Measurements from ENCODE around the gene CUX1.

DNA sequence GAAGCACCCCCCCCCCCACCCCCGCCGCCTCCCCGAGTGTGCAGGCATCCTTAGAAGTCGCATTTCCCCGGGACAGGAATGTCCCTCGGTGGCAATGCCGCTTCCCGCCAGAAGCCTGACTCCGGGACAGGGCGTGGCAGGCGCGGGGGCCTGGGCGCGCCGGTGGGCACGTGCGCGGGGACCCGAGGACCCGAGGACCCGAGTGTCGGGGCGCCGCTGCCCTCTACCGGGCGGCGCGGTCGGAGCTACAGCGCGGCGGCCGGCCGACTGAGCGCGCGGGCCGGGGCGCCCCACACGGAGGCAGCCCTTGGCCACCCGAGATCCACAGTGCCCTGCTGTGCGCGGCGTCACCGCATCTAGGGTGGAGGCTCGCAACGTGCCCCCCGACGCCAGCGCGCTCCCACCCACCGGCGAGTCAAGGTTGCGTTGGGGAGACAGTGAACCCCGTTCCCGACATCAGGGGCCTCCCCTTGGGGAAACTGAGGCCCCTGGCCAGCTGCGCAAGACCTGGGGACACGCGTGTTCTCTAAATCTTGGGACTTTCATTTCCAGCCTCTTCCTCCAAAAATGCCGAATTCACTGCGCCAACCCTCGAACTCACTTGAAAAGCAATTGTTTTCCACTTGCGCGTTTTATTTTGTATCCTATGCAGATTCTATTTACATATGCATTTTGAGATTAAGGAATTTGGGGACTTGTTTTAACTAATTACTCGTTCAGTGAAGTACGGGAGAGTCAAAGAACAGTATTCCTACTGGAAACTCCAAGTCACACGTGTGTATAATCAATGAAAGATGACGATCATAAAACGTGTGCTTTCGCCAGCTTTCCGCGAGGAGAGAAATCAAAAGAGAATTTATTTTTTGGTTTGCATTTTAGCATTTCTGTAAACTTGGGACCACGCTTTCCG lies 3.1 kb upstream of the CUX1 start:
- TF ChIP-seq, protein P1, sequence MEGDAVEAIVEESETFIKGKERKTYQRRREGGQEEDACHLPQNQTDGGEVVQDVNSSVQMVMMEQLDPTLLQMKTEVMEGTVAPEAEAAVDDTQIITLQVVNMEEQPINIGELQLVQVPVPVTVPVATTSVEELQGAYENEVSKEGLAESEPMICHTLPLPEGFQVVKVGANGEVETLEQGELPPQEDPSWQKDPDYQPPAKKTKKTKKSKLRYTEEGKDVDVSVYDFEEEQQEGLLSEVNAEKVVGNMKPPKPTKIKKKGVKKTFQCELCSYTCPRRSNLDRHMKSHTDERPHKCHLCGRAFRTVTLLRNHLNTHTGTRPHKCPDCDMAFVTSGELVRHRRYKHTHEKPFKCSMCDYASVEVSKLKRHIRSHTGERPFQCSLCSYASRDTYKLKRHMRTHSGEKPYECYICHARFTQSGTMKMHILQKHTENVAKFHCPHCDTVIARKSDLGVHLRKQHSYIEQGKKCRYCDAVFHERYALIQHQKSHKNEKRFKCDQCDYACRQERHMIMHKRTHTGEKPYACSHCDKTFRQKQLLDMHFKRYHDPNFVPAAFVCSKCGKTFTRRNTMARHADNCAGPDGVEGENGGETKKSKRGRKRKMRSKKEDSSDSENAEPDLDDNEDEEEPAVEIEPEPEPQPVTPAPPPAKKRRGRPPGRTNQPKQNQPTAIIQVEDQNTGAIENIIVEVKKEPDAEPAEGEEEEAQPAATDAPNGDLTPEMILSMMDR (IDR thresholded peaks at IDR 0.05; ENCODE audit: insufficient read depth, low read length) = no peak
- TF ChIP-seq, protein P2, sequence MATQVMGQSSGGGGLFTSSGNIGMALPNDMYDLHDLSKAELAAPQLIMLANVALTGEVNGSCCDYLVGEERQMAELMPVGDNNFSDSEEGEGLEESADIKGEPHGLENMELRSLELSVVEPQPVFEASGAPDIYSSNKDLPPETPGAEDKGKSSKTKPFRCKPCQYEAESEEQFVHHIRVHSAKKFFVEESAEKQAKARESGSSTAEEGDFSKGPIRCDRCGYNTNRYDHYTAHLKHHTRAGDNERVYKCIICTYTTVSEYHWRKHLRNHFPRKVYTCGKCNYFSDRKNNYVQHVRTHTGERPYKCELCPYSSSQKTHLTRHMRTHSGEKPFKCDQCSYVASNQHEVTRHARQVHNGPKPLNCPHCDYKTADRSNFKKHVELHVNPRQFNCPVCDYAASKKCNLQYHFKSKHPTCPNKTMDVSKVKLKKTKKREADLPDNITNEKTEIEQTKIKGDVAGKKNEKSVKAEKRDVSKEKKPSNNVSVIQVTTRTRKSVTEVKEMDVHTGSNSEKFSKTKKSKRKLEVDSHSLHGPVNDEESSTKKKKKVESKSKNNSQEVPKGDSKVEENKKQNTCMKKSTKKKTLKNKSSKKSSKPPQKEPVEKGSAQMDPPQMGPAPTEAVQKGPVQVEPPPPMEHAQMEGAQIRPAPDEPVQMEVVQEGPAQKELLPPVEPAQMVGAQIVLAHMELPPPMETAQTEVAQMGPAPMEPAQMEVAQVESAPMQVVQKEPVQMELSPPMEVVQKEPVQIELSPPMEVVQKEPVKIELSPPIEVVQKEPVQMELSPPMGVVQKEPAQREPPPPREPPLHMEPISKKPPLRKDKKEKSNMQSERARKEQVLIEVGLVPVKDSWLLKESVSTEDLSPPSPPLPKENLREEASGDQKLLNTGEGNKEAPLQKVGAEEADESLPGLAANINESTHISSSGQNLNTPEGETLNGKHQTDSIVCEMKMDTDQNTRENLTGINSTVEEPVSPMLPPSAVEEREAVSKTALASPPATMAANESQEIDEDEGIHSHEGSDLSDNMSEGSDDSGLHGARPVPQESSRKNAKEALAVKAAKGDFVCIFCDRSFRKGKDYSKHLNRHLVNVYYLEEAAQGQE (IDR thresholded peaks at IDR 0.05; ENCODE audit: insufficient replicate concordance, low read depth) = no peak
- no peak for TF ChIP-seq POLR2AphosphoS5 (IDR thresholded peaks at IDR 0.05; ENCODE audit: low read depth)
- TF ChIP-seq GABPA (IDR thresholded peaks at IDR 0.05; ENCODE audit: low read depth) = no peak
- no peak for TF ChIP-seq SPI1 (IDR thresholded peaks at IDR 0.05; ENCODE audit: borderline replicate concordance, low read depth)

Data from HL-60 (cell line).